Heart left ventricle (tissue), 16 donors: ENCODE results near the gene RGS18. TPM values are rescaled to one million over a fixed set of nuclear protein-coding genes. Genes with fewer than 3 reads are reported as not detected.
"Not testable (repeated sequence)": the region's sequence is repeated elsewhere in the genome, so short reads cannot be mapped to it uniquely, and the experiment has no call there.

ENCODE experiments used
- ATAC-seq, 4 donors: fragments of 200-7000 bp; cut with Tn5 transposase; one replicate each; pipeline ENCODE4 v1.9.1; 2020 to 2022; ENCODE audit warnings: moderate library complexity in 4 of 4, mild to moderate bottlenecking in 3 of 4, moderate number of reproducible peaks in 1 of 4
- DNase-seq, 5 donors: peaks; one replicate each; pipeline ENCODE4 v3.0.0-alpha.2; 2020
- H3K27ac ChIP-seq, 12 donors: fragments of 200-600 bp; sonication (generic) in 4 of 12; one replicate each; pipeline versions ENCODE4 v1.5.0 to v1.8.0; 2016 to 2022; ENCODE audit warnings: mild to moderate bottlenecking in 2 of 12
- H3K27me3 ChIP-seq, 9 donors: fragments of 200-600 bp; sonication (generic) in 2 of 9; one replicate each; pipeline versions ENCODE4 v1.5.1 to v1.8.0; 2016 to 2022; ENCODE audit warnings: mild to moderate bottlenecking in 3 of 9
- H3K36me3 ChIP-seq, 9 donors: fragments of 200-600 bp; sonication (generic) in 2 of 9; one replicate each; pipeline versions ENCODE4 v1.5.0 to v1.8.0; 2018 to 2022; ENCODE audit warnings: mild to moderate bottlenecking in 2 of 9
- H3K4me1 ChIP-seq, 12 donors: fragments of 200-600 bp; sonication (generic) in 4 of 12; one replicate each; pipeline versions ENCODE4 v1.5.0 to v1.8.0; 2016 to 2022; ENCODE audit warnings: mild to moderate bottlenecking in 3 of 12
- H3K4me3 ChIP-seq, 12 donors: fragments of 200-600 bp; sonication (generic) in 4 of 12; one replicate each; pipeline versions ENCODE4 v1.5.0 to v1.8.0; 2017 to 2022; ENCODE audit warnings: mild to moderate bottlenecking in 9 of 12, moderate library complexity in 4 of 12
- H3K9me3 ChIP-seq, 12 donors: fragments of 200-600 bp; sonication (generic) in 4 of 12; one replicate each; pipeline versions ENCODE4 v1.5.0 to v1.8.0; 2016 to 2022; ENCODE audit warnings: mild to moderate bottlenecking in 1 of 12
- CTCF ChIP-seq, 12 donors: fragments of 200-600 bp; sonication (generic) in 4 of 12; IDR thresholded peaks; one replicate each; pipeline versions ENCODE4 v1.5.0 to v1.8.0; 2018 to 2022; ENCODE audit warnings: antibody characterized with exemption in 12 of 12, mild to moderate bottlenecking in 5 of 12
- POLR2A ChIP-seq, 2 donors: fragments of 450-650 bp; IDR thresholded peaks; one replicate each; pipeline ENCODE4 v1.6.1; 2017; ENCODE audit warnings: antibody characterized with exemption in 2 of 2, mild to moderate bottlenecking in 2 of 2, moderate library complexity in 2 of 2
- WGBS, 4 donors: extraction: QIAGEN DNeasy Blood & Tissue Kit in 2 of 4; methylation state at CpG; one replicate each; pipeline versions ENCODE4 v1.1.5 to v1.1.7; 2013 to 2018; 5-methylcytosine and 5-hydroxymethylcytosine counted together
- intact Hi-C, 10 donors: fragments of 100-400 bp; cut with DNase I; formaldehyde crosslinking; loops; one replicate each; pipeline versions ENCODE4 v1.11.1 to v1.14.2; 2022
- polyA plus RNA-seq, 2 donors: library from polyadenylated mRNA; stranded (reverse); fragments of 200-250 nt; gene quantifications; one replicate each; pipeline ENCODE4 v1.2.3, GENCODE V29; 2013
- total RNA-seq, 9 donors: library from RNA; depleted of rRNA in 2 of 9; stranded (reverse); fragments of >200 nt in 2 of 9; fragmentation: NEBNext Ultra II Directional in 3 of 9; extraction: Animal tissue kit (Norgen Biotek cat#: 25700) in 3 of 9; gene quantifications; one replicate each; pipeline versions ENCODE4 v1.1.0 to v1.2.4, GENCODE V29; 2016 to 2023
- donor health status: ischemic (EF 13 %, LVEDD 7.1; RV severe dilation, severe dysfunction).
- donor health status: healthy with polysubstance abuse.
- donor health status: DM: no; HTN: yes; CAD: no.
- donor health status: DM: no; HTN: no; CAD: no.
- donor health status: ischemic (EF 25% LVEDD 6.9; RV normal size, moderate dysfunction).
- donor health status: ischemic (EF 25% LVEDD 5.7; RV mildly dilated, moderate dysfunction).
- donor health status: healthy.
- donor health status: DM: yes; HTN: yes; CAD: no.
- donor health status: ischemic (EF 35%, LVEDD 5.7; RV mildly dilated, moderate dysfunction).
- donor health status: nonischemic (EF 11% LVEDD 7.7; RV severe dilation, severe dysfunction).
- donor health status: DM: yes; HTN: yes; CAD: no.
- donor health status: PGD.
- donor health status: ischemic (EF 29% LVEDD 5.4; RV normal size, mild dysfunction).
- donor health status: nonischemic (EF 23%, LVEDD 6.1; RV moderate dilation, normal function).

RGS18 gene
- total and polyA plus RNA-seq, 11 donors, result 0.22 to 5.4 (median 0.69) TPM

GRCh38 chr1:192162376-192162775 is 4.1 kb downstream of the RGS18 start:
- DNase-seq (no peak), ATAC-seq (no peak)
- Histone ChIP-seq H3K27me3 (no peaks in the 10 kb centered on the region), H3K4me3 (peak overlapping the region in 1 of 12 donors; percentile 23), H3K36me3 (no peaks in the 10 kb centered on the region), H3K27ac (peak overlapping the region in 1 of 12 donors; percentile 89), H3K4me1 (peaks cover 0 to 7% (median 0%) of the 10 kb centered on the region in 12 donors), H3K9me3 (peaks cover 0 to 10% (median 0%) of the 10 kb centered on the region in 12 donors)
- TF ChIP-seq CTCF (IDR thresholded peaks at IDR 0.05) (no peak), POLR2A (IDR thresholded peaks at IDR 0.05) (no peak)
- WGBS, 4 donors, result 82 to 91% (median 83%) methylated on average over 5 of the region's 5 CpGs
- intact Hi-C loops, result no loop called here

GRCh38 chr1:192165002-192165401 is 6.7 kb downstream of the RGS18 start:
- ATAC-seq, DNase-seq, H3K27me3 ChIP-seq, intact Hi-C loops, H3K36me3 ChIP-seq, H3K4me3 ChIP-seq, H3K27ac ChIP-seq: not testable (repeated sequence)
- WGBS, 4 donors, result 73 to 95% (median 82%) methylated on average over 7 of the region's 7 CpGs
- Histone ChIP-seq H3K9me3 (peaks cover 0 to 10% (median 0%) of the 10 kb centered on the region in 12 donors), H3K4me1 (peaks cover 0 to 31% (median 0%) of the 10 kb centered on the region in 12 donors)

GRCh38 chr1:192167011-192167410 is 8.7 kb downstream of the RGS18 start:
- Histone ChIP-seq H3K27ac (no peak overlapping the region), H3K4me1 (peaks cover 0 to 46% (median 0%) of the 10 kb centered on the region in 12 donors), H3K4me3 (no peak overlapping the region), H3K36me3 (no peaks in the 10 kb centered on the region), H3K9me3 (peaks cover 0 to 10% (median 0%) of the 10 kb centered on the region in 12 donors), H3K27me3 (no peaks in the 10 kb centered on the region)
- no peak for DNase-seq
- intact Hi-C loops, result no loop called here
- no peak for ATAC-seq
- 88 to 94% (median 91%) methylated on average over 1 of the region's 1 CpG for WGBS, 4 donors
- TF ChIP-seq CTCF (IDR thresholded peaks at IDR 0.05) (no peak), POLR2A (IDR thresholded peaks at IDR 0.05) (no peak)

GRCh38 chr1:192167911-192168700 is 9.8 kb downstream of the RGS18 start:
- peak overlapping the region in 1 of 12 donors; percentile 52 for H3K27ac ChIP-seq
- H3K9me3 ChIP-seq, result peaks cover 0 to 10% (median 0%) of the 10 kb centered on the region in 12 donors
- no peak for ATAC-seq
- peaks cover 0 to 50% (median 0%) of the 10 kb centered on the region in 12 donors for H3K4me1 ChIP-seq
- TF ChIP-seq POLR2A (IDR thresholded peaks at IDR 0.05), result no peak
- TF ChIP-seq CTCF (IDR thresholded peaks at IDR 0.05), result no peak
- intact Hi-C loops, result no loop called here
- H3K27me3 ChIP-seq, result no peaks in the 10 kb centered on the region
- H3K36me3 ChIP-seq, result no peaks in the 10 kb centered on the region
- H3K4me3 ChIP-seq, result no peak overlapping the region
- WGBS, 4 donors, result 89 to 95% (median 94%) methylated on average over 3 of the region's 3 CpGs
- DNase-seq, result no peak
